ENCODE measurements around the gene NUDT4.

Gene NUDT4

GRCh38 chr12:93448796-93449195 lies 71.1 kb downstream of the NUDT4 start:
- Histone ChIP-seq H3K4me3 (ENCODE audit: low read depth, low read length) (no peak overlapping the region), H3K9ac (ENCODE audit: low read depth, low read length) (no peak overlapping the region), H3K36me3 (ENCODE audit: control insufficient read depth, insufficient read depth, low read length) (no peaks in the 10 kb centered on the region), H3K4me1 (ENCODE audit: control insufficient read depth, insufficient read depth, low read length) (no peaks in the 10 kb centered on the region), H3K9me3 (ENCODE audit: control insufficient read depth, insufficient read depth, low read length) (0 out of 2 replicates have a peak, but pooled peaks cover 3% of the 10 kb centered on the region), H3K27ac (ENCODE audit: low read depth, low read length) (no peak overlapping the region), H3K27me3 (ENCODE audit: control insufficient read depth, insufficient read depth, low read length) (no peaks in the 10 kb centered on the region)

GRCh38 chr12:93449277-93449676 lies 71.6 kb downstream of the NUDT4 start:
- no peak overlapping the region for H3K9ac ChIP-seq (ENCODE audit: low read depth, low read length)
- no peak overlapping the region for H3K27ac ChIP-seq (ENCODE audit: low read depth, low read length)
- H3K9me3 ChIP-seq (ENCODE audit: control insufficient read depth, insufficient read depth, low read length): 0 out of 2 replicates have a peak, but pooled peaks cover 3% of the 10 kb centered on the region
- H3K27me3 ChIP-seq (ENCODE audit: control insufficient read depth, insufficient read depth, low read length): no peaks in the 10 kb centered on the region
- no peaks in the 10 kb centered on the region for H3K36me3 ChIP-seq (ENCODE audit: control insufficient read depth, insufficient read depth, low read length)
- no peaks in the 10 kb centered on the region for H3K4me1 ChIP-seq (ENCODE audit: control insufficient read depth, insufficient read depth, low read length)
- no peak overlapping the region for H3K4me3 ChIP-seq (ENCODE audit: low read depth, low read length)

GRCh38 chr12:93451423-93452158 lies 73.9 kb downstream of the NUDT4 start:
- Histone ChIP-seq H3K4me3 (ENCODE audit: low read depth, low read length) (no peak overlapping the region), H3K36me3 (ENCODE audit: control insufficient read depth, insufficient read depth, low read length) (no peaks in the 10 kb centered on the region), H3K4me1 (ENCODE audit: control insufficient read depth, insufficient read depth, low read length) (no peaks in the 10 kb centered on the region), H3K27ac (ENCODE audit: low read depth, low read length) (no peak overlapping the region), H3K9ac (ENCODE audit: low read depth, low read length) (no peak overlapping the region), H3K9me3 (ENCODE audit: control insufficient read depth, insufficient read depth, low read length) (0 out of 2 replicates have a peak, but pooled peaks cover 3% of the 10 kb centered on the region), H3K27me3 (ENCODE audit: control insufficient read depth, insufficient read depth, low read length) (no peaks in the 10 kb centered on the region)

- Histone ChIP-seq H3K9ac (ENCODE audit: low read depth, low read length) (no peak overlapping the region), H3K4me3 (ENCODE audit: low read depth, low read length) (no peak overlapping the region), H3K9me3 (ENCODE audit: control insufficient read depth, insufficient read depth, low read length) (0 out of 2 replicates have a peak, but pooled peaks cover 3% of the 10 kb centered on the region), H3K27me3 (ENCODE audit: control insufficient read depth, insufficient read depth, low read length) (no peaks in the 10 kb centered on the region), H3K4me1 (ENCODE audit: control insufficient read depth, insufficient read depth, low read length) (no peaks in the 10 kb centered on the region), H3K36me3 (ENCODE audit: control insufficient read depth, insufficient read depth, low read length) (no peaks in the 10 kb centered on the region), H3K27ac (ENCODE audit: low read depth, low read length) (no peak overlapping the region)
Measured at GRCh38 chr12:93453633-93454032, 75.9 kb downstream of the NUDT4 start.

GRCh38 chr12:93456077-93456476 lies 78.4 kb downstream of the NUDT4 start:
- Histone ChIP-seq H3K9ac (ENCODE audit: low read depth, low read length) (no peak overlapping the region), H3K4me3 (ENCODE audit: low read depth, low read length) (no peak overlapping the region), H3K27me3 (ENCODE audit: control insufficient read depth, insufficient read depth, low read length) (no peaks in the 10 kb centered on the region), H3K9me3 (ENCODE audit: control insufficient read depth, insufficient read depth, low read length) (0 out of 2 replicates have a peak, but pooled peaks cover under 1% of the 10 kb centered on the region), H3K36me3 (ENCODE audit: control insufficient read depth, insufficient read depth, low read length) (no peaks in the 10 kb centered on the region), H3K4me1 (ENCODE audit: control insufficient read depth, insufficient read depth, low read length) (no peaks in the 10 kb centered on the region), H3K27ac (ENCODE audit: low read depth, low read length) (no peak overlapping the region)

Measured in HUES48 (cell line).